Measurements from ENCODE around the gene MRPS5. TPM values are rescaled to one million over a fixed set of nuclear protein-coding genes. Genes with fewer than 3 reads are reported as not detected.

MRPS5 gene
- total RNA-seq, 2 experiments from 2014 or later = 89.6 to 90.2 TPM

GRCh38 chr2:95068256-95068655 is 53.4 kb downstream of the MRPS5 start:
- TF ChIP-seq, protein P1, sequence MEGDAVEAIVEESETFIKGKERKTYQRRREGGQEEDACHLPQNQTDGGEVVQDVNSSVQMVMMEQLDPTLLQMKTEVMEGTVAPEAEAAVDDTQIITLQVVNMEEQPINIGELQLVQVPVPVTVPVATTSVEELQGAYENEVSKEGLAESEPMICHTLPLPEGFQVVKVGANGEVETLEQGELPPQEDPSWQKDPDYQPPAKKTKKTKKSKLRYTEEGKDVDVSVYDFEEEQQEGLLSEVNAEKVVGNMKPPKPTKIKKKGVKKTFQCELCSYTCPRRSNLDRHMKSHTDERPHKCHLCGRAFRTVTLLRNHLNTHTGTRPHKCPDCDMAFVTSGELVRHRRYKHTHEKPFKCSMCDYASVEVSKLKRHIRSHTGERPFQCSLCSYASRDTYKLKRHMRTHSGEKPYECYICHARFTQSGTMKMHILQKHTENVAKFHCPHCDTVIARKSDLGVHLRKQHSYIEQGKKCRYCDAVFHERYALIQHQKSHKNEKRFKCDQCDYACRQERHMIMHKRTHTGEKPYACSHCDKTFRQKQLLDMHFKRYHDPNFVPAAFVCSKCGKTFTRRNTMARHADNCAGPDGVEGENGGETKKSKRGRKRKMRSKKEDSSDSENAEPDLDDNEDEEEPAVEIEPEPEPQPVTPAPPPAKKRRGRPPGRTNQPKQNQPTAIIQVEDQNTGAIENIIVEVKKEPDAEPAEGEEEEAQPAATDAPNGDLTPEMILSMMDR (conservative IDR thresholded peaks at IDR 0.05; ENCODE audit: low read length) = no peak
- TF ChIP-seq EZH2phosphoT487 (IDR thresholded peaks at IDR 0.05; ENCODE audit: borderline replicate concordance, low read depth, low read length) = no peak
- no peaks in the 10 kb centered on the region for H4K20me1 ChIP-seq (ENCODE audit: insufficient read depth, low read length)
- H3K36me3 ChIP-seq (ENCODE audit: insufficient read depth, low read length) = no peaks in the 10 kb centered on the region
- no peak overlapping the region for H3K4me2 ChIP-seq (ENCODE audit: low read length)
- CTCF ChIA-PET (ENCODE audit: unreplicated experiment) = no interaction called here
- no peak overlapping the region for H2AFZ ChIP-seq (ENCODE audit: low read length)
- intact Hi-C loops (cut with micrococcal nuclease; ENCODE audit: unreplicated experiment) = no loop called here
- H3K9me2 ChIP-seq (ENCODE audit: insufficient read depth, low read length) = no peaks in the 10 kb centered on the region
- no peak for DNase-seq (ENCODE audit: low spot score)
- no TSS peak for BruUV-seq (replicated peaks)
- no peak overlapping the region for H3K27ac ChIP-seq (ENCODE audit: low read depth, low read length, poor library complexity, severe bottlenecking)
- H3K4me1 ChIP-seq (ENCODE audit: insufficient read depth, low read length, poor library complexity, severe bottlenecking) = no peaks in the 10 kb centered on the region
- no peak overlapping the region for H3K4me3 ChIP-seq (ENCODE audit: low read depth, low read length, poor library complexity, severe bottlenecking)
- no peaks in the 10 kb centered on the region for H3K79me2 ChIP-seq (ENCODE audit: insufficient read depth, low read depth, low read length)
- POLR2A ChIA-PET = no interaction called here
- H3K9me3 ChIP-seq (ENCODE audit: low read length) = no peaks in the 10 kb centered on the region

DNA sequence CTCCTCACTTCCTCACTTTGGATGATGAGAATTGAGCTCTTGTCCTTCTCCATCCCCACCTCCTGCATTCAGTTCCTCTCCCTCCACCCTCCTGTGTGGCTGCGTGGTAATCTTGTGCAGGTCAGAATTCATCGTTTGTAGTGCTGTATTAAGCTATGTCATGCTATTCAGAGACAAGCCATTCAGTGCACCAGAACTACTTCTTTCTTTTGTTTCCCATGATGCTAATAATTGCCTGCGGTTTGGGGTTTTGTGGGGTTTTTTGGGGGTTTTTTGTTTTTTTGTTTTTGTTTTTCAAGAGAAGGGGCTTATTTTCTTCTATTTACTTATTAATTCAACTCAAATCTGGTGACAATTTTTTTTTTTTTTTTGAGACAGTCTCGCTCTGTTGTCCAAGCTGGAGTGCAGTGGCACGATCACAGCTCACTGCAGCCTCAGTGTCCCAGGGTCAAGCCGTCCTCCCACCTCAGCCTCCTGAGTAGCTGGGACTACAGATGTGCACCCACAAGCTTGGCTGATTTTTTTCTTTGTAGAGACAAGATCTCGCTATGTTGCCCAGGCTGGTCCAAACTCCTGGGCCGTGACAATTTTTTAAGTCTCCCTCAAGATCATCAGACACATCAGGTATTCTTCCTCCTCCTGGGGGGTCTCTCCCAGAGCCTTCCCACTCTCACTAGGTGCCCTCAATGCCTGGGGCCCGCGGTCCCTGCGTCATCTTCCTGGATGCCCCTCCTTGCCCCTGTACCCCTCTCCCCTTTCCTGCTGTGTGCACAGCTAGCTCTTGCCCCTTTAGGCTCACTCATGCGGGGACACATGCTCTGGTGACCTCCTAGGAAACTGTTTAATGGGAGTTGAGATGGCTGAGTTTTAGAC is 58.3 kb downstream of the MRPS5 start:
- Histone ChIP-seq H3K9me3 (ENCODE audit: low read length) (no peaks in the 10 kb centered on the region), H3K27ac (ENCODE audit: low read depth, low read length, poor library complexity, severe bottlenecking) (no peak overlapping the region), H3K4me2 (ENCODE audit: low read length) (no peak overlapping the region)

More for the DNA sequence above, 58.3 kb downstream of the MRPS5 start:
- no TSS peak for BruUV-seq (replicated peaks)
- Histone ChIP-seq H4K20me1 (ENCODE audit: insufficient read depth, low read length) (no peaks in the 10 kb centered on the region), H3K9me2 (ENCODE audit: insufficient read depth, low read length) (no peaks in the 10 kb centered on the region), H3K36me3 (ENCODE audit: insufficient read depth, low read length) (no peaks in the 10 kb centered on the region), H2AFZ (ENCODE audit: low read length) (no peak overlapping the region), H3K4me3 (ENCODE audit: low read depth, low read length, poor library complexity, severe bottlenecking) (no peak overlapping the region), H3K79me2 (ENCODE audit: insufficient read depth, low read depth, low read length) (no peaks in the 10 kb centered on the region), H3K4me1 (ENCODE audit: insufficient read depth, low read length, poor library complexity, severe bottlenecking) (no peaks in the 10 kb centered on the region)
- ChIA-PET POLR2A (interaction anchor here (1.1 to 1.4 kb wide), 2 partner anchors 13 to 16 kb away, joined by 3 to 4 read pairs; no protein-coding TSS in a partner anchor), CTCF (ENCODE audit: unreplicated experiment) (no interaction called here)
- no peak for DNase-seq (ENCODE audit: low spot score)
- TF ChIP-seq, protein P1 (conservative IDR thresholded peaks at IDR 0.05; ENCODE audit: low read length) = no peak
- no peak for TF ChIP-seq EZH2phosphoT487 (IDR thresholded peaks at IDR 0.05; ENCODE audit: borderline replicate concordance, low read depth, low read length)
- intact Hi-C loops (cut with micrococcal nuclease; ENCODE audit: unreplicated experiment) = no loop called here

Data from OCI-LY7 (cell line).